ENCODE results near the gene INO80D.

INO80D gene

GRCh38 chr2:205947621-205948495, 138.1 kb downstream of the INO80D start:
- DNase-seq (ENCODE audit: low spot score) (peak; percentile 24), FAIRE-seq (no peak)

- DNase-seq (ENCODE audit: low spot score): no peak
- no peak for FAIRE-seq
Measured at GRCh38 chr2:205946226-205946625, 139.7 kb downstream of the INO80D start.
